Prostate gland (tissue), 2 donors: ENCODE results near the gene GALNT13. TPM values are rescaled to one million over a fixed set of nuclear protein-coding genes. Genes with fewer than 3 reads are reported as not detected.

Source experiments
- DNase-seq: peaks from one replicate; pipeline ENCODE4 v3.0.0-alpha.2; 2019; ENCODE audit warnings: low spot score
- H3K27ac ChIP-seq, 2 donors: fragments of 200-600 bp; sonication (generic); 2 replicates each; pipeline ENCODE4 v1.5.1; 2017 to 2019
- H3K27me3 ChIP-seq: fragments of 200-600 bp; sonication (generic); replicated peaks from 2 replicates; pipeline ENCODE4 v1.5.1; 2019; ENCODE audit not compliant: insufficient read depth
- H3K36me3 ChIP-seq, 2 donors: fragments of 200-600 bp; sonication (generic); 1 replicate in 1 of 2; 2 replicates in 1 of 2; pipeline versions ENCODE4 v1.5.1 to v1.8.1; 2017 to 2019
- H3K4me1 ChIP-seq: fragments of 200-600 bp; sonication (generic); replicated peaks from 2 replicates; pipeline ENCODE4 v1.5.1; 2019
- H3K4me3 ChIP-seq, 2 donors: fragments of 200-600 bp; sonication (generic); 2 replicates each; pipeline ENCODE4 v1.5.1; 2017 to 2019
- H3K9me3 ChIP-seq: fragments of 200-600 bp; sonication (generic); 2 replicates; pipeline ENCODE4 v1.5.1; 2017
- CTCF ChIP-seq, 4 experiments: fragments of 200-600 bp in 2 of 4; fragments of 450-650 bp in 2 of 4; sonication (generic) in 2 of 4; IDR thresholded peaks; 1 replicate in 3 of 4; 2 replicates in 1 of 4; pipeline ENCODE4 v1.5.1; 2016 to 2019; ENCODE audit warnings: antibody characterized with exemption in 4 of 4, mild to moderate bottlenecking in 2 of 4, moderate library complexity in 2 of 4
- POLR2A ChIP-seq: fragments of 450-650 bp; IDR thresholded peaks from one replicate; pipeline ENCODE4 v1.6.1; 2016; ENCODE audit warnings: antibody characterized with exemption, mild to moderate bottlenecking
- POLR2AphosphoS5 ChIP-seq: sonication (generic); formaldehyde crosslinking; IDR thresholded peaks from one replicate; pipeline ENCODE4 v1.6.1; 2017; ENCODE audit warnings: antibody characterized with exemption
- WGBS: methylation state at CpG from one replicate; pipeline ENCODE4 v1.1.5; 2018; 5-methylcytosine and 5-hydroxymethylcytosine counted together
- intact Hi-C: fragments of 100-400 bp; cut with DNase I; formaldehyde crosslinking; loops from one replicate; pipeline ENCODE4 v1.14.2; 2022
- total RNA-seq, 2 donors: library from RNA; depleted of rRNA; stranded (reverse); fragments of >200 nt; gene quantifications; one replicate each; pipeline ENCODE4 v1.1.0, GENCODE V29; 2016

GALNT13 gene
- 1 to 10 TPM in 1 of 2 donors, under 1 TPM in 1; 0.87 to 1.1 TPM for total RNA-seq

- Histone ChIP-seq H3K36me3 (no peaks in the 10 kb centered on the region), H3K4me3 (peak within 1 kb of the TSS in 1 of 2 donors; percentile 10), H3K4me1 (no peaks in the 10 kb centered on the region), H3K9me3 (no peaks in the 10 kb centered on the region), H3K27me3 (peaks cover 14% of the 10 kb centered on the region), H3K27ac (no peak within 1 kb of the TSS)
- DNase-seq, result no peak
- intact Hi-C loops, result loop anchor here (10.0 kb wide), 1 partner anchor 503 kb away; no protein-coding TSS in a partner anchor
- TF ChIP-seq CTCF (IDR thresholded peaks at IDR 0.05) (no peak), POLR2AphosphoS5 (no peak), POLR2A (no peak)
- 2% methylated on average over 72 of the region's 93 CpGs for WGBS
These were observed at the start of gene GALNT13 for GRCh38 chr2:153871231-153872221. Gene GALNT13, plus strand, starts transcription at chr2:153871922.

GRCh38 chr2:153823880-153824279 lies 47.8 kb upstream of the GALNT13 start:
- WGBS, result 43% methylated on average over 1 of the region's 1 CpG

GRCh38 chr2:153828335-153828734 lies 43.4 kb upstream of the GALNT13 start:
- Histone ChIP-seq H3K9me3 (no peaks in the 10 kb centered on the region), H3K36me3 (no peaks in the 10 kb centered on the region), H3K27me3 (no peaks in the 10 kb centered on the region), H3K27ac (no peak overlapping the region), H3K4me3 (no peak overlapping the region), H3K4me1 (no peaks in the 10 kb centered on the region)
- intact Hi-C loops, result no loop called here
- DNase-seq, result no peak
- WGBS, result 87% methylated on average over 6 of the region's 6 CpGs
- TF ChIP-seq POLR2AphosphoS5 (no peak), CTCF (IDR thresholded peaks at IDR 0.05) (no peak), POLR2A (no peak)

More at GRCh38 chr2:153823880-153824279, 47.8 kb upstream of the GALNT13 start:
- no peak for DNase-seq
- Histone ChIP-seq H3K9me3 (no peaks in the 10 kb centered on the region), H3K4me1 (no peaks in the 10 kb centered on the region), H3K27ac (no peak overlapping the region), H3K4me3 (no peak overlapping the region), H3K36me3 (no peaks in the 10 kb centered on the region), H3K27me3 (no peaks in the 10 kb centered on the region)
- intact Hi-C loops, result no loop called here
- TF ChIP-seq POLR2A, result no peak
- no peak for TF ChIP-seq CTCF (IDR thresholded peaks at IDR 0.05)
- TF ChIP-seq POLR2AphosphoS5, result no peak

GRCh38 chr2:153834662-153835061 lies 37.1 kb upstream of the GALNT13 start:
- DNase-seq, result no peak
- no peaks in the 10 kb centered on the region for H3K9me3 ChIP-seq
- intact Hi-C loops, result no loop called here
- TF ChIP-seq CTCF (IDR thresholded peaks at IDR 0.05) (no peak), POLR2AphosphoS5 (no peak), POLR2A (no peak)
- H3K4me3 ChIP-seq, result no peak overlapping the region
- H3K4me1 ChIP-seq, result no peaks in the 10 kb centered on the region
- no peaks in the 10 kb centered on the region for H3K27me3 ChIP-seq
- no peak overlapping the region for H3K27ac ChIP-seq
- H3K36me3 ChIP-seq, result no peaks in the 10 kb centered on the region
- 87% methylated on average over 2 of the region's 2 CpGs for WGBS
